ENCODE measurements around the gene HIVEP1.

Gene HIVEP1

DNA sequence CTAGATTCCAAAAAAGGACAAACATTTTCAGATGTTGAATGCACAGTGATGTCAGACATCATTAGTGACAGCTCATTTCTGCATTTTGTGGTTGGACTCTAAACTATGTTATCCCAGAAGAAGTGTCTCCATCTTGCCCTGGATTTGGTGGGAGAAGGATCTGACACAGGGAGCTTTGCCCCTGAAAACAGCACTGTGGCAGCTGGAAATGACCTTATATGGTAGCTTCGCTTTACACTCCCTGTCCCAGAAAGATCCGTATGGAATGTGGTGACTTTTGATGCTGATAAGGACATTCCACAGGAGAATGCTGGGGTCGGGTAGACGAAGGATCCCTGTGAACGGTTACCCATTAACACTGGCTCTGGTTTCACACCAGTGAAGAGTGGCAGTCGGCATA, 190.9 kb downstream of the HIVEP1 start:
- TF ChIP-seq, protein P1, sequence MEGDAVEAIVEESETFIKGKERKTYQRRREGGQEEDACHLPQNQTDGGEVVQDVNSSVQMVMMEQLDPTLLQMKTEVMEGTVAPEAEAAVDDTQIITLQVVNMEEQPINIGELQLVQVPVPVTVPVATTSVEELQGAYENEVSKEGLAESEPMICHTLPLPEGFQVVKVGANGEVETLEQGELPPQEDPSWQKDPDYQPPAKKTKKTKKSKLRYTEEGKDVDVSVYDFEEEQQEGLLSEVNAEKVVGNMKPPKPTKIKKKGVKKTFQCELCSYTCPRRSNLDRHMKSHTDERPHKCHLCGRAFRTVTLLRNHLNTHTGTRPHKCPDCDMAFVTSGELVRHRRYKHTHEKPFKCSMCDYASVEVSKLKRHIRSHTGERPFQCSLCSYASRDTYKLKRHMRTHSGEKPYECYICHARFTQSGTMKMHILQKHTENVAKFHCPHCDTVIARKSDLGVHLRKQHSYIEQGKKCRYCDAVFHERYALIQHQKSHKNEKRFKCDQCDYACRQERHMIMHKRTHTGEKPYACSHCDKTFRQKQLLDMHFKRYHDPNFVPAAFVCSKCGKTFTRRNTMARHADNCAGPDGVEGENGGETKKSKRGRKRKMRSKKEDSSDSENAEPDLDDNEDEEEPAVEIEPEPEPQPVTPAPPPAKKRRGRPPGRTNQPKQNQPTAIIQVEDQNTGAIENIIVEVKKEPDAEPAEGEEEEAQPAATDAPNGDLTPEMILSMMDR (IDR thresholded peaks at IDR 0.05; ENCODE audit: insufficient read depth, low read length, missing control alignments): no peak
- DNase-seq (ENCODE audit: low read depth, low spot score): peak; percentile 23
- ChIA-PET CTCF (no interaction called here), POLR2A (interaction anchor here (0.7 kb wide), 1 partner anchor 11 kb away, joined by 4 read pairs; no protein-coding TSS in a partner anchor)
- no peak overlapping the region for H3K4me3 ChIP-seq (ENCODE audit: low read depth, low read length)

DNA sequence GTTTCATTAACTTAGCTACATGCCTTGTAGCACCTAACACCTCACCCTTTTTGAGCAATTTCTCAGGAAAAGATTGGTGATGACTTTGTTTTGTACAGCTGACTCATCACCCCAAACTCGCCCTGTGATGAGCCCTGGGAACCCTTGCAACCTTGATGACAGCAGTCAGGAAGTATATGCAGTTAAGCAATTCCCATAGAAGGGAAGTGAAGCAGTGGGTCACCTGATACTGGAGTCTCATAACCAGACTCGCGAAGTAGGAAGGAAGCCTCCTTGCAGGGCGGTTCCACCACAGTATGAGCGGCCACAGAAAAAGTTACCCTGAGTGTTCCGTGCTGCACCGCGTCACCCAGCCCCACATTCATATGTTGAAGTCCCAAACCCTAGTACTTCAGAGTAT, 196.1 kb downstream of the HIVEP1 start:
- H3K4me3 ChIP-seq (ENCODE audit: low read depth, low read length): no peak overlapping the region
- ChIA-PET CTCF (no interaction called here), POLR2A (no interaction called here)
- TF ChIP-seq, protein P1 (IDR thresholded peaks at IDR 0.05; ENCODE audit: insufficient read depth, low read length, missing control alignments): no peak
- DNase-seq (ENCODE audit: low read depth, low spot score): no peak

DNA sequence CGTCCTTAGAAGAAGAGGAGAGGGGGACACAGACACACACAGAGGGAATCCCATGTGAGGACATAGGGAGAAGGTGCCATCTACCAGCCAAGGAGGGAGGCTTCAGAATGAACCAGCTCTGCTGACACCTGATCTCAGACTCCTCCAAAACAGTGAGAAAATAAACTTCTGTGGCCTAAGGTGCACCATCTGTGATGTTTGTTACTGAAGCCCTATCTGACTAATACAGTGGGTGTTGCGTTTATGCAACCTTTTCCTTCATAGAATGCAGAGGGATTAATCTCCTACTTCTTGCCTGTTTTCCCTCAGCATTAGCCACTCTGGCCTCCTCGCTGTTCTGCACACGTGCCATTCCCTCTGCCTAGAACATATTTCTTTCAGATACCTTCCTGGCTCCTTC, 196.6 kb downstream of the HIVEP1 start:
- H3K4me3 ChIP-seq (ENCODE audit: low read depth, low read length): no peak overlapping the region
- POLR2A ChIA-PET: no interaction called here
- CTCF ChIA-PET: interaction anchor here (1.1 kb wide), 1 partner anchor 25 kb away, joined by 3 read pairs; no protein-coding TSS in a partner anchor
- TF ChIP-seq, protein P1 (IDR thresholded peaks at IDR 0.05; ENCODE audit: insufficient read depth, low read length, missing control alignments): no peak
- DNase-seq (ENCODE audit: low read depth, low spot score): no peak
